Measurements from ENCODE around the gene RP2.

RP2 gene

DNA sequence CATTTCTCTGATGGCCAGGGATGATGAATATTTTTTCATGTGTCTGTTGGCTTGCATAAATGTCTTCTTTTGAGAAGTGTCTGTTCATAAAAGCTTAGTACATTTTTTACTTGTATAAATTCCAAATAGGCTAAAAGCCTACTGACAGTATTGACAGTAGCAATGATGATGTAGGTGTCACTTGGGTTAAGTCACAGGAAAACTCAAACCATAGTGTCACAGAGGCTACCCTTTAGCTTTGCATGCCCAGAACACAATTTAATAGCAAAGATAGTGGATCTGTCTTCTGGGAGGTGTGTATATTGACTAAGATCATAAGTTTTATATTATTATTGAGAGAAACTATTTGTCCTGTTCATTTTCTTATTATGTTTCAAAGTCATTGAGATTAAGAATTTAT is 8.1 kb downstream of the RP2 start:
- no peak for FAIRE-seq

DNA sequence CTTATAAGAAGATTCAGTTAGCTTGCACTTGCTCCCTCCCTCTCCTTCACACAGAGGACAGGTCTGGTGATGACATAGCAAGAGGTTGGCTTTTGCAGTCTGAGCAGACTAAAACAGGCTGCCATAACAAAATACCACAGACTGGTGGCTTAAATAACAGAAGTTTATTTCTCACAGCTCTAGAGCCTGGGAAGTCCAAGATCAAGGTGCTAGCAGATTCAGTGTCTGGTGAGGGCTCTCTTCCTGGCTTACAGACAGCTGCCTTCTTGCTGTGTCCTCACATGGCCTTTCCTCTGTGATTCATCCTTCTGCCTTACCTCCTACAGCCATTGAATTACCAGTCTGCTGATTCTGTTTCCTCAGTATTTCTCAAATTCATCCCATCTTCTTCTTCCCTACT is 13.1 kb downstream of the RP2 start:
- no peak for FAIRE-seq

DNA sequence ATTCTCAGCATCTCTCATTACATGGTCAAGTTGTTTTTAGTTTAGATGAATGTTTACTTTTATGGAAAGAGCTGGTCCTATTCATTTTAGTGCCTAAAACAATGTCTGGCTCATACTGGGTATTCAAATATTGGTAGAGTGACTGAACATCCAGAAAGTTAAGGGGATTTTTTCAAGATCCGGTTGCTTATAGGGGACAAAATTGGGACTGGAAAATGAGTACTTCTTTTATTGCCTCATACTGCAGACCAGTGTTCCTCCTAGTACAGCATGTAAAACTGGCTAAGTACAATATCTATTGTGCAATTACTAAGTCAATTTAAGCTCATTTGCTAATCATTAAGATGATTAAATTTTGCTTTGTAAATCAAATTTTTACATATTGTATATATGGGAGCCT is 13.9 kb downstream of the RP2 start:
- no peak for FAIRE-seq

DNA sequence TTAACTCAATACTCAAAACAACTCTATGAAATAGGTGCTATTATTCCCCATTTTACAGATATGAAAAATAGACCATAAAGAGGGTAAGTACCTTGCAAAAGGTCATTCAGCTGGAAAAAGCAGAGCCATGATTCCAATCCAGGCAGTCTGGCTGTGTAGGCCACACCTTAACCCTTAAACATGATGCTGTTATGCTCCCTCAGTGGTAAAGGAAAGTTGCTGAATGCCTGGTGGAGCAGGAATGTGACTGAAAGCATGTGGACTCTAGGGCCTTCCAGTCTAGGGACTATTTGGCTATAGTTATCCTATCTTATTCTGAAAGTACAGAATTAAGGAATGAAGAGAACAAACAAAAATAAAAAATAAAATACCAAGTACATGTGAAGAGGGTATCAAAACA is 19.6 kb downstream of the RP2 start:
- FAIRE-seq, result no peak

DNA sequence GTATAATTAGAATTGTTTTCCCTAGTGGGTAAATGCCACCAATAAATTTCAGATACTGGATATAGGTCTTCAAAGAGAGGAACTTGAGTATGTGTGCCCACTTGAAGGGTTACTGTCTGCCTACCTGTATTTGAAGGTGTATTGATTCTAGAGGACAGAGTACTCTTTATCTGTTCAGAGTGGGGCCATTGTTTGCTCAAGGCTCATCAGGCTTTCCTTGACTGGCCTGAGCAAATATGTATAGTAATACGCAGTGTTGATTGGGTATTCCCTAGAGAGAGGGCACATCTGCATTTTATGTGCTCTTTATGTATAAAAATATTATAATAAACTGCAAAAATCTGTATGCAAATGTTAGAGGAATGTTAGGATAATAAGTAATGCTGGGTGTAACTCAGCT is 23.7 kb downstream of the RP2 start:
- FAIRE-seq, result no peak

DNA sequence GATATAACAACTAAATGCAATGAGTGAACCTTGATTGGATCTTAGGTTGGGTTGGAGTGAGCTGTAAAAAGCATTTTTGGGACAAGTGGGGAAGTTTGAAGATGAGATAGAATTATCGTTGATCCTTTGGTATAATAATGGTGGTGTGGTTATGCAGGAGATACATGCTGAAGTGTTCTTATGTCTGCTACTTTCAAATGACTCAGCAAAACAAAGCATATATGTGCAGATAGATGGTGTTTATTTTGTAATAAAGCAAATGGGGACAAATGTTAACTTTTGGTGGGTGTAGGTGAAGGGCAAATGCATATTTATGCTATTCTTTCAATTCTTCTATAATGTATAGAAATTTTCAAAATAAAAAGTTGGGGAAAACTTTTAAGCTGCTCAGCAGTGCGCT is 26.2 kb downstream of the RP2 start:
- no peak for FAIRE-seq

DNA sequence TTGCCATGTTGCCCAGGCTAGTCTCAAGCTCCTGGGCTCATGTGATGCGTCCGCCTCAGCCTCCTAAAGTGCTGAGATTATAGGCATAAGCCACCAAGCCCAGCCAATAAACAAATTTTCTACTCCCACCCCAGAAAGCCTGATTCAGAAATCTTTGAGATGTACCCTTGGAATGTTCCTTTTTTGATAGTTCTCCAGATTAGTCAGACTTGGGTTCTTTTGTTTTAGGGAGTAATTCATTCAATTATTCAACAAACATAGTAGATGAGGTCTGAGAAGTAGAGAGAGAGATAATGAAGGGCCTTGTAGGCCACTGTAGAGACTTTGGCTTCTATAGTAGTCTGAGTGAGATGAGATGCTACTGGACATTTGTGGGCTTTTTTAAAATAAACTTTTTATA is 27.8 kb downstream of the RP2 start:
- FAIRE-seq, result no peak

DNA sequence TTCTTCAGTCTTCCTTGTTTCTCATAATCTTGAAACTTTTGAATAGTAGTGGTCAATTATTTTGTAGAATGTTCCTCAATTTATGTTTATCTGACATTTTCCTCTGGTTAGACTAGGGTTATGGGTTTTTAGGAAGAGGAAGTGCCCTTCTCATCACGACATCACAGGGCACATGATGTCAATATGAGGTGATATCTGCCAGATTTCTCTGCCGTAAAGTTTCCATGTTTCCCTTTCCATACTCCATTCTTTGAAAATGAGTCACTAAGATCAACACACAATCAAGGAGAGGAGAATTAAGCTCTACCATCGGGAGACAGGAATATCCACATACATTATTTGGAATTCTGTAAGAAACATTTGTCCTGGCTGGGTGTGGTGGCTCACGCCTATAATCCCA is 28.4 kb downstream of the RP2 start:
- no peak for FAIRE-seq

DNA sequence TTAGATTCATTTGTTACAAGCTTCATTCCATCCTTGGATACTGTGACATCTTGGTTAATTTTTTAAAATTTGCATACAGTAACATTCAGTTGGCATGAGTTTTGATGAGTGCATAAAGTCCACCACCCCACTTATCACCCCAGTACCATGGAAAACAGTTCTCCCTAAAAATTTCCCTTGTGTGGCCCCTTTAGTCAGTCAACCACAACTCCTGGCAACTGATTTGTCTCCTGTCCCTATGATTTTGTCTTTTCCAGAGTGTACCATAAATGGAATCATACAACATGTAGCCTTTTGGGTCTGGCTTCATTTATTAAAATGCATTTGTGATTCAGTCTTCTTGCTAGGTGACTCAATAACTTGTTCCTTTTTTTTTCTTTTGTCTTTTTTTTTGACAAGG is 29.9 kb downstream of the RP2 start:
- FAIRE-seq, result no peak

DNA sequence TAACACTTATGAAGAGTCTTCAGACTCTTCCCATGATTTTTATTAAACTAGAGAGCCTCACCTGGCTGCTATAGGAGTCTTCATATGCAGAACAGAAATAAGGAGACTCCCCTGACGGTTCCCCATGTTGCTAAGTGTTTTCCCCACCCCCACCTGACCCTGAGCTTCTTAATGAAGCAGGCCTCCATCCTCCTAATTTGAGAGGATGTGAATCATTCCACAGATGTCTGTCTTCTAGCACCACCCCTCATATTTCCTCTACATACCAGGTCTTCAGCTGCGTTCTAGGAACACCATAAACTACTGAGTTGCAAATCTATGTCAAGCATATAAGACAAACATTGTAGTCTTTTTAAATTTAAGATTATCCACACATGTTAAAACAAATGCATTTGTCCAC is 36.9 kb downstream of the RP2 start:
- FAIRE-seq, result no peak

DNA sequence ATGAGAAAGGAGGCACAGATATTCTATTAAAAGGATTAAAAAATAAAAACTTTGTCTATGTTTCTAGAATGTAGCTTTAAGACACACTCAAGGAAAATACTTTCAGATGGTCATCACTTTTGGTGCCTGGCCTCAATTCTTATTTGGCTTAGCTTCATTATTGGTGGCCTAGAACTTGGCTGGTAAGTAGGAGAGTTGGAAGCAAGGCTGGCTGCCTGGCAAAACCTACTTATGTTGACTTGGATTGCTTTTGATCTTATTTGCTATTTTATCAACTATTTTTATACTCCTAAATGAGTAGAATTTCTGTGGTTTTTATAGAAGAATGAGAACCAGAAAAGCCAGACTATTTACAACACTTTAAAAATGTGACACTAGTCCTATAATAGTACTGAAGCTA is 40.1 kb downstream of the RP2 start:
- FAIRE-seq, result no peak

DNA sequence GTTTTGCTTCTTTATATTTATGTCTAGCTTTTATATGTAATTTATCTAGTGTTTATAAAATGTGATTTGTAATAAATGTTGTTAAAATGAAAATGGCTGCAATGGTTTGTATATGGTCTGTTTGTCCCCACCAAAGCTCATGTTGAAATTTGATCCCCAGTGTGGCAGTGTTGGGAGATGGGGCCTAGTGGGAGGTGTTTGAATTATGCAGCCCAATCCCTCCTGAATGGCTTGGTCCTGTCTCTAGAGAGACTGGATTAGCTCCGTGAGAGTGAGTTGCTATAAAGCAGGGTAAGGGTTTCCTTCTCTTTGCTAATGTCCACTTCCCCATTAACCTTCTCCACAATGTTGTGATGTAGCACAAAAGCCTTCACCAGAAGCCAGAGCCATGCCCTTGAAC is 45.4 kb downstream of the RP2 start:
- no peak for FAIRE-seq

DNA sequence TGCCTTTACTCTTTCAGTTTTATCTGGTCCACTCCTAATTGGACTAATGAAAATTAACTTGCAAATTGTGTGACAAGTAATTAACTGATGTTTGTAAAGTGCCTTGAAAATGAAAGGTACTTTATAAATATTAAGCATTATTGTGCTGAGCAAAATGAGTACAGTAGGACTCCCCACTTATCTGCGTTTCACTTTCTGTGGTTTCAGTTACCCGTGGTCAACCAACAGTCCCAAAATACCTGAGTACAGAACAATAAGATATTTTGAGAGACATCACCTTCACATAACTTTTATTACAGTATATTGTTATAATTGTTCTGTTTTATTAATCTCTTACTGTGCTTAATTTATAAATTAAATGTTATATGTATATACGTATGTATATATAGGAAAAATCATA is 48.0 kb downstream of the RP2 start:
- no peak for FAIRE-seq

DNA sequence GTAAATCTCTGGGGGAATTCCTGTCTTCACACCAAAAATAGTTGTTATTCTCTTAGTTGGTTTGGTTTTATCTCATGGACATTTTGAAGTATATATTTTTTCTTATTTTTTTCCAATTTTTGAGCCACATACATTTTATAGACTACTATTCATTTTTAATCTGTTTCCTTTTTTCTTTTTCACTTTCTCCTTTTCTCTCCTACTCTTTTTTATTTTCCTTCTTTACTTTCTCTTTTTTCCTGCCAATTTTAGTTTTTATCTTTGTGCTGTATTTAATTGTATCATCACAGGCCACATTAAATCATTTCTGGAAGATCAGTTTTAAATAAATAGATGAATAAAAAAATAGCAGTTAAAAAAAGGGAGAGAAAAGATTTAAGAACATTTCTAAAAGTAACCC is 61.4 kb downstream of the RP2 start:
- FAIRE-seq, result no peak

DNA sequence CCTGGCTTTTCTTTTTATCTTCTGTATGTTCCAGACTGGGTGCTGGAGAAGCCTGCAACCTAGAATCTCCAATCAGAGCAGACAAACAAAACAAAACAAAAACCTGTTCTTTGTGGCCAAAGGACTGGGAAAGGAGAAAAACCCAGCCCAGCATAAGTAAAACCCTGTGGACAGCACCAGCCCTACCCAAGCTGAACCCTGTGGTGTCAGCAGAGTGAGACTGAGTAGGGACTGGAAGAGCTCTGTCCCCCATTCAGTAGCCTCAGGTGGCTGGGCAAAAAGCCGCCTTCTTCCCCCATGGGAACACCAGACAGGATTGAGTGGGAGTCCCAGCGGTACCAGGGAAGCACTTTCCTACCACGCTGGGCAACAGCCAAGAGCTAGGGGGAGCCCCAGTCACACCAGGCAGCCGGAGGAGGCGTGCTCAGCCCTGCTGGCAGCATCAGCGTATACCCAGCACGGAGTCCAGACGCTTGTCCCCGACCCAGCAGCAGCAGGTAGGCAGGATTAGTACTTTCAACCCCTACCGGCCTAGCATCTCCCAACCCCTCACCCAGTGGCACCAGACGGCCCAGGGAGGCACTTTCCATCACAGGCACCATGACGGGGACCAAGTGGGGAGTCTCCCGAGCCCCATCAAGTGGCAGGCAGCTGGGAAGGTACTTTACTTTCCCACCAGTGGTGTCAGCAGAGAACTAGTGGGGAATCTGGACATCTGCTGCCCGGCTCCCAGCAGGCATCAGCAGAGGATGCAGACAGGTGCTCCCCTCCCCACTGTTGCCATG is 66.8 kb downstream of the RP2 start:
- no peak for FAIRE-seq

DNA sequence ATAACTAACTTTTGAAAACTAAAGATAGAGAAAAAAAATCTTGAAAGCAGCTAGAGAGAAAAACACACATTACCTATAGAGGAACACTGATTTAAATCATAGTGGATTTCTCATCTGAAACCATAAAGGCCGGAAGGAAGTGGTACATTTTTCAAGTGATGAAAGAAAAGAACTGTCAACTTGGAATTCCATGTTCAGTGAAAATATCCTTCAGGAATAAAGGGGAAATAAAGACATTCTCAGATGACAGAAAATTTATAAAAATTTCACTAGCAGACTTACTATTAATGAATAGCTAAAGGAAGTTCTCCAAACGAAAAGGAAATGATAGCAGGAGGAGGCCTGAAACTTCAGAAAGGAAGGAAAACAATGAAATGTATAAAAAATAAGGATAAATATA is 67.8 kb downstream of the RP2 start:
- no peak for FAIRE-seq

DNA sequence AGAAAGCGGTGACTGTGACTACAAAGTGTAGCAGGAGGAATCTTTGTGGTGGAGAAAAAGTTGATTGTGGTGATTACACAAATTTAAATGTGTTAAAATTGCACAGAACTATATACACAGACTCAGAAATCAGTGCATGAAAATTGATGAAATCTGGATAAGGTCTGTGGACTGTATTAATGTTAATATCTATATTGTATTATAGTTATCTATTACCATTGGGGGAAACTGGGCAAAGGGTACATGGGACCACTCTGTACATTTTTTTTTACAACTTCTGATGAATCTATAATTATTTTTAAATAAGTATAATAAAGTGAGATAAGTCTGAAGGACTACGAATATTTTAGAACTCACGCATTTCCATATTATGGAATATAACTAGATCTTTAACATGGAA is 73.6 kb downstream of the RP2 start:
- peak; percentile 53 for FAIRE-seq

DNA sequence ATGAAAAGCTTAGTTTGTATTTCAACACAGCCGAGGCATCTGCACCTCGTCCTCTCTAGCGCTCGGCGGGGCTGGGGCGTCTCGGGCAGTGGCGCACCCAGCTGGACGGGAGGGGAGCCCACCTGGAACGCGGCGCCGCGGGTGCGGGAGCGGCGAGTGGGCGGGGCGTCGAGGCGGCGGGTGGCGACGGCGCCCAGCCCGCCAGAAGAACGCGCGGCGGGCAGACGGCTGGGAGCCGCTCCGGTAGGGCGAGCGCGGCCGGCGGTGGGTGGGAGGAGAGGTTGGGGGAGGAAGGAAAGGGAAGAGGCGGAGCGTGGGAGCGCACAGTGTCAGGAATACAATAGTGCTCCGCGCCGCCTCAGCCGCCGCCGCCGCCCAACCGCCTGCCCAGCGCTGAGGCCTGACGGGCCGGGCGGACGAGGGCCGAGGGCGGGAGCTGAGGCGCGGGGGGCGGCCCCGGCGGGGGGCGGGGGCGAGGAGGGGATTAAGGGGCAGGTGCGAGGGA is 75.3 kb downstream of the RP2 start, which contains the start of gene JADE3:
Gene JADE3, plus strand, starts transcription at position 324 of the 505 bp plus-strand sequence. CDS start 72,474 bp downstream, outside the sequence.
- no peak for FAIRE-seq

DNA sequence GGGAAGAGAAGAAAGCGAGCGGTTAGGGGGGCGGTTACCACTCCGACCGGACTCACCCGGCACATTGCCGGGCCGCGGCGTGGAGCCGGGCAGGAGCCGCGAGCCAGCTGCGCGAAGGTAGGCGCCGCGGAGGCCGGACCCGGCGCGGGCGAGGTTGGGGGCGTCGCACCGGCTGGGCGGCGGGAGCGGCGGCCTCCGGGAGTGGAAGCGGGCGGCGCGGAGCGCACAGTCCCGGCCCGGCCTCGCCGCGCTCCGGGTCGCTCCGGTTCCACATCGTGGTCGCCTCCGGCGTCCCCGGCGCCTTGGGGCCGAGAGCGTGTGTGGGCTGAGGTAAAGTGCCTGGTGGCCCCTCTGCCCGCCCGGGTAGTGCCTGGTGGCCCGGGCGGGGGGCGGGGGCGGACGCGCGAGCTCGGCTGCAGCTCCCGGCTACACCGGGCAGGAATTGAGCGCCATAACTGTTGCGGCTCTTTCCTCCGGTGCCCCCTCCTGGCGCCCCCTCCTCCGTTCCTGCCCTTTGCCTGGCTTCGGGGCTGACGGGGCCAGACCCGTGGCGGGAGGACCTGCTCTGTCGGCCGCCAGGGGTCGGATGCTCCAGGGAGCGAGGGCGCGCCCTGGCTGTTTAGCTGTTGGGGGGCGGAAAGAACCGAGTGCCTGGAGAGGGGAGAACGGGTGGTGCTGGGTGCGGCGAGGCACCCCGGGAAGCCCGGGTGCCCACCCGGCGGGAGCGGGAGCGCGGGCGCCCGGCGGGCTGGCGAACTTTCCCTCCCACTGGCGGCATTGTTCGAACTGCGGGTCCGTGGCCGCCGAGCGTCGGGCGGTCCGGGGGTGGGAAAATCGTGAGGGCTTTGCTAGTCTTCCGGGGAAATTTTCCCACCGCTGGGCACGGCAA is 76.0 kb downstream of the RP2 start:
- FAIRE-seq, result no peak

DNA sequence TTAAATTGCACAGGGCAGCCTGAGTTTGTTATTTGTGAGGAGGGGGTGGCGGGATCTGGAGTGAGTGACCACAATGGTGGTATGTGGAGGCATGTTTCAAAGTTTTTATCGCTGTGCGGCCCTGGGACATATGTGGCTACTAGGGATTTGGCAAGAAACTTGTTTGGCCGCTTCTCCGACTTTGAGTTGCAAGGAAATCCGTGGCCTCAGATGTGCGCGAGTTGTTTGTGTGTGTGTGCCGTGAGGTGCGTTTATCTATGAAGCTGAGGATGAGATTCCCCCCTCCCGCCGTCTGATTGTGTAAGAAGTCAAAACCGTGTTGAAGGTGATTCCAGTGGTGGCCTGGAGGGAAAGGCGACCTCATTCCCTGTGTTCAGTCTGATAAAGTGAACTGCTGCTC is 76.8 kb downstream of the RP2 start:
- no peak for FAIRE-seq

DNA sequence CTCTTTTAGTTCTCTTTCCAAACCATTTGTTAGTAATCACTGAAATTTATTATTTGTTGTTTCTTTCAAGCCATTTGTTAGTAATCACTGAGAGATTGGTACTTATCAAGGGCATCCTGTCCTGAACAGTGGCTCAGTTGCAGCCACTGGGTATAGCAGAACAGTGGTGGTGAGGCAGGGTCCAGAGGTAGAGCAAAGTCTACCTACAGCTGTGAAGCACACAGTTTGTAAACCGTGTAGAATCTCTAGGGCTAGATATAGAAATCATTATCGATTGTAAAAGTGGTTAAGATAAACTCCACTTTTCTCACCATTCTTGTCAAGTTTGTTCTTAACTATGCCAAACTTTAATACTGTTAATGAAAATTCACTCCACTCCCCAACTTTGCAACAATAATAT is 79.4 kb downstream of the RP2 start:
- FAIRE-seq, result no peak

DNA sequence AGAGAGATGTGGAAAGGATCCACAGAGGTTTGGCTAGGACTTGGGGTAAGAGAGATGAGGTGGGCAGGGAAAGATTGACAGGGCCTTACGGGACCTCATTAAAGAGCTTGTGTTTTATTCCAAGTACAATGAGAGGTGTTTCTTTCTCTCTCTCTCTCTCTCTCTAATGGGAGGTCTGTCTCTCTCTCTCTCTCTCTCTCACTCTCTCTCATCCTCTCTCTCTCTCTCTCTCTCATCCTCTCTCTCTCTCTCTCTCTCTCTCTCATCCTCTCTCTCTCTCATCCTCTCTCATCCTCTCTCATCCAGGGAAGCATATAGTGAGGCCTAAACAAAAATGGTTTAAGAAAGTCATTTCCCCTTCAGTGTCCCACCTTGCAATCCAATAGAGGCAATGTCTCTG is 80.8 kb downstream of the RP2 start:
- no peak for FAIRE-seq

DNA sequence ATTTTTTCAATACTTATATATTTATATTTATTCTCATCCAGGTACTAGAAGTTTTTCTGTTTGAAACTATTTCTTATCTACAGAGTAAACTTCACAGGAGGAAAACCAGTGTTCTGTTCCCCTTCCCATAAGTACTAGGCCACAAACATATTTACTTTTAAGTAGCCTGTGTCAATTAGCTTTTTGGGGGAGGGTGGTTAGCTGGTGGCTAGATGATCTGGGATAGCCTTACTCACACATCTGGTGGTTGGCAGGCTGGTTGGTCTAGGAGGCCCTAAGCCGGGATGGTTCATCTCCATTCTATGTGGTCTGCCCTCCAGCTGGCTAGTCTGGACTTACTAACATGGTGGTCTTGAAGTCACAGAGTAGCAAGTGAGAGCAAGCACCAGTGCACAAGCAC is 81.6 kb downstream of the RP2 start:
- no peak for FAIRE-seq

DNA sequence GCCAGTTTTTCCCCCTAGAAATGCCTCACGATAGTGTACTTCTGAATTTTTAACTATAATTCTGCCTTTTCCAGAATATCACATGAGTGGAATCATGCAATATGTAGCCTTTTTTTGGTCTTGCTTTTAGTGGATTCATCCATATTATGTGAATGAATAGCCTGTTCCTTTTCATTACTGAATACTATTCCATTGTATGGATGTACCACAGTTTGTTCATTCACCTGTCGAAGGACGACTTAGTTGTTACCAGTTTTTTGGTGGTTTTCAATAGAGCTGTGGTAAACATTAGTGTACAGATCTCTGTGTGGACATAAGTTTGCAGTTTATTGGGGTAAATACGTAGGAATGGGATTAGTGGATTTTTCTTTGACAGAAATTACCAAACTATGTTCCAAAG is 83.4 kb downstream of the RP2 start:
- no peak for FAIRE-seq

Data from colon (tissue), 2 donors.